Measurements from ENCODE around the gene DNLZ.

DNA sequence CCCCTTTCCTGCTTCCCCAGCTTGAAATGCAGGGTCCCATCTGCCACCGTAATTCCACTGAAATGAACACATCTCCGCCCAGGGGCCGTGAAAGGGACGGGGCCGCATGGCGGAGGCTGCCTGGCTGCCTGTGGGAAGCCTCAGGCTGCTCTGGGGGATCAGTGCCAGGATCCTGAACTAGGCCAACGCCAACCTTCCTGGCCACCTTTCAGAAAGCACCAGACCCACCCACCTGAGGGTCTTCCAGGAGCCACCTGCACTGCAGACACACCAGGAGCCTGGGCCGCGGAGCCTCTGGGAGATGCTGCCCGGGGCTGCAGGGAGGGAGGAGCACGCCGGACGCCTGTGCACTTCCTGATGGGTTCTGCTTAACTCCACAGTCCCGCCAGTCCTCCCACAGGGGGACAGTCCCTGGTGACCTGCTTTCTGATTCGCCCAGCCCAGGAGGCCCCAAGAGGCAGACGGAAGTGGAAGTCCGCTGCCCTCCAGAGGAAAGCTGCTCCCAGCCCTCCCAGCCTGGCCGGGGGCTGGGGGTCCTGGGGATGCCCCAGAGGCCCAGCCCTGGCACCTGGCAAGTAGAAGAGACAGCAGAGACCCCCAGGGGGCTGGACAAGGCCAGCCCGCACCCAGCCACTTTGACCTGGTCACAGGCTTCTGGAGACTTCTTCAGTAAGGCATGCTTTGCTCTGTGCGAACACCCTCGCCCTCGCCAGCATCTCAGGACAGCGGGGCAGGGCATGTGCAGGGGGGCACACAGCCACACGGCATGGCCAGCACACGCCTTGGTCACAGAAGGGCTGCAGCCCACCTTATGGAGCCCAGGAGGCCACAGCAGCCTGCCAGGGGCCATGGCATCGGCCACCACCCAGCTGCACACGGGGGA is 10.0 kb upstream of the DNLZ start, which contains the start of gene CARD9:
- TF ChIP-seq, protein P1, sequence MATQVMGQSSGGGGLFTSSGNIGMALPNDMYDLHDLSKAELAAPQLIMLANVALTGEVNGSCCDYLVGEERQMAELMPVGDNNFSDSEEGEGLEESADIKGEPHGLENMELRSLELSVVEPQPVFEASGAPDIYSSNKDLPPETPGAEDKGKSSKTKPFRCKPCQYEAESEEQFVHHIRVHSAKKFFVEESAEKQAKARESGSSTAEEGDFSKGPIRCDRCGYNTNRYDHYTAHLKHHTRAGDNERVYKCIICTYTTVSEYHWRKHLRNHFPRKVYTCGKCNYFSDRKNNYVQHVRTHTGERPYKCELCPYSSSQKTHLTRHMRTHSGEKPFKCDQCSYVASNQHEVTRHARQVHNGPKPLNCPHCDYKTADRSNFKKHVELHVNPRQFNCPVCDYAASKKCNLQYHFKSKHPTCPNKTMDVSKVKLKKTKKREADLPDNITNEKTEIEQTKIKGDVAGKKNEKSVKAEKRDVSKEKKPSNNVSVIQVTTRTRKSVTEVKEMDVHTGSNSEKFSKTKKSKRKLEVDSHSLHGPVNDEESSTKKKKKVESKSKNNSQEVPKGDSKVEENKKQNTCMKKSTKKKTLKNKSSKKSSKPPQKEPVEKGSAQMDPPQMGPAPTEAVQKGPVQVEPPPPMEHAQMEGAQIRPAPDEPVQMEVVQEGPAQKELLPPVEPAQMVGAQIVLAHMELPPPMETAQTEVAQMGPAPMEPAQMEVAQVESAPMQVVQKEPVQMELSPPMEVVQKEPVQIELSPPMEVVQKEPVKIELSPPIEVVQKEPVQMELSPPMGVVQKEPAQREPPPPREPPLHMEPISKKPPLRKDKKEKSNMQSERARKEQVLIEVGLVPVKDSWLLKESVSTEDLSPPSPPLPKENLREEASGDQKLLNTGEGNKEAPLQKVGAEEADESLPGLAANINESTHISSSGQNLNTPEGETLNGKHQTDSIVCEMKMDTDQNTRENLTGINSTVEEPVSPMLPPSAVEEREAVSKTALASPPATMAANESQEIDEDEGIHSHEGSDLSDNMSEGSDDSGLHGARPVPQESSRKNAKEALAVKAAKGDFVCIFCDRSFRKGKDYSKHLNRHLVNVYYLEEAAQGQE (IDR thresholded peaks at IDR 0.05; ENCODE audit: insufficient read depth in 1 of 2, low read depth in 2 of 2, low read length in 2 of 2) = no peak
- TF ChIP-seq TAF1 (IDR thresholded peaks at IDR 0.05; ENCODE audit: borderline replicate concordance, insufficient read depth, low read length) = no peak
- TF ChIP-seq FOXP2 (optimal IDR thresholded peaks at IDR 0.05; ENCODE audit: borderline replicate concordance, extremely low read depth, extremely low read length, insufficient read depth) = no peak
- no peak for TF ChIP-seq POLR2AphosphoS5 (IDR thresholded peaks at IDR 0.05; ENCODE audit: low read depth, low read length)

Measured in PFSK-1 (cell line).